Skeletal muscle satellite cell (primary cell): ENCODE results near the gene GGNBP2.

Source experiments
- H3K27me3 ChIP-seq: 2 replicates; pipeline ENCODE4 v1.7.0; 2013; ENCODE audit warnings: low read length; ENCODE audit not compliant: control insufficient read depth, insufficient read depth
- H3K36me3 ChIP-seq: 2 replicates; pipeline ENCODE4 v1.7.0; 2013; ENCODE audit warnings: mild to moderate bottlenecking, control low read depth, low read length; ENCODE audit not compliant: insufficient read depth
- H3K4me1 ChIP-seq: 2 replicates; pipeline ENCODE4 v1.7.0; 2013; ENCODE audit warnings: low read length; ENCODE audit not compliant: control insufficient read depth, insufficient read depth
- H3K4me2 ChIP-seq: 2 replicates; pipeline ENCODE4 v1.7.0; 2013; ENCODE audit warnings: mild to moderate bottlenecking, low read length
- H3K4me3 ChIP-seq: 2 replicates; pipeline ENCODE4 v1.7.0; 2013; ENCODE audit warnings: low read length
- H3K9ac ChIP-seq: 2 replicates; pipeline ENCODE4 v1.7.0; 2013; ENCODE audit warnings: mild to moderate bottlenecking, low read depth, low read length, moderate library complexity
- H3K9me3 ChIP-seq: replicated peaks from 2 replicates; pipeline ENCODE4 v1.7.0; 2013; ENCODE audit warnings: mild to moderate bottlenecking, control low read depth, low read length

GGNBP2 gene

DNA sequence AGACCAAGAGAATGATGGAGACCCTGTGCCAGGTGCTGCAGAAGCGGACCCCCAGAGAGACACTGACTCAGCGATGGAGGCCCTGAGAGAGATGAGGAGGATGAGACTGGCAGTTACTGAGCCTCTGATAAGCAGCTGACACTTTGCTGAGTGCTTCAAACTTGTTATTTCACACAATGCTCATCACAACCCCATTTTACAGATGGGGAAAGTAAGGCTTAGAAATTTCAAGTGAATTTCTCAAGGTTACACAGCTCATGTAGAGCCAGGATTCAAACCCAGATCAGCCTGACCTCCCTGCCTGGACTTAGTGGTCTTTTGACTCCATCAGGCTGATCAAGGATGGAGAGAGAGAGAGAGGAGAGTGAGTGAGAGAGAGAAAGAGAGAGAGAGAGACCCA is 83.9 kb downstream of the GGNBP2 start:
- Histone ChIP-seq H3K9ac (no peak overlapping the region), H3K4me3 (no peak overlapping the region), H3K27me3 (peaks cover 26% of the 10 kb centered on the region), H3K4me1 (no peaks in the 10 kb centered on the region), H3K36me3 (no peaks in the 10 kb centered on the region), H3K4me2 (no peak overlapping the region), H3K9me3 (no peaks in the 10 kb centered on the region)

DNA sequence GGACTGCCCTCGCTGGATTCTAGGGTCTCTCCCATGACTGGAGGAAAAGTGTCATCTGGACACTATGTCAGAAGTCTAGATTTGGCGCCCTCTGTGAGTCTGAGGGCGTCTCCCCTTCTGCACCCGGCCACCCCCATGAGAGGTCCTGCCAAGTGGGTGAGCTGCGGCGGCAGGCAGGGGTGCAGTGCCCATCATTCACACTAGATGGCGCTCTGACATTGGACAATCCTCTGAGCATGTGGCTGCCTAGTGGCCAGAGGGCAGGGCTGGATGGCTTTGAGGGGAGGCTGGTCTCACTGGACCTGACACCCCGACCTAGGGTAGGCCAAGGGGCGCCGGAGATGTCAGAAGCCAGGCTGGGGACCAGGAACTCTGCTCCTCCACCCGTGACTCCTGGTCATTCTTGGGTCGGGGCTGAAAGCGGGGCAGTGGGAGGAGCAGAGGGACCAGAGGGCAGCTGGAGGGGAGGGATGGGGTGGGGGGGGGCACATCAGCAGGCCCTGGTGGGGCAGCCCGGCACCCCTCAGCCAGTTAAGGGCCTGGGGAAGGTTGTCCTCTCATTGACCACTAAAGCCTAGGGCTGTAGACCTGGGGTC is 84.6 kb downstream of the GGNBP2 start:
- no peak overlapping the region for H3K9ac ChIP-seq
- H3K27me3 ChIP-seq = peaks cover 32% of the 10 kb centered on the region
- H3K36me3 ChIP-seq = no peaks in the 10 kb centered on the region
- H3K9me3 ChIP-seq = no peaks in the 10 kb centered on the region
- H3K4me1 ChIP-seq = no peaks in the 10 kb centered on the region
- H3K4me2 ChIP-seq = no peak overlapping the region
- no peak overlapping the region for H3K4me3 ChIP-seq

DNA sequence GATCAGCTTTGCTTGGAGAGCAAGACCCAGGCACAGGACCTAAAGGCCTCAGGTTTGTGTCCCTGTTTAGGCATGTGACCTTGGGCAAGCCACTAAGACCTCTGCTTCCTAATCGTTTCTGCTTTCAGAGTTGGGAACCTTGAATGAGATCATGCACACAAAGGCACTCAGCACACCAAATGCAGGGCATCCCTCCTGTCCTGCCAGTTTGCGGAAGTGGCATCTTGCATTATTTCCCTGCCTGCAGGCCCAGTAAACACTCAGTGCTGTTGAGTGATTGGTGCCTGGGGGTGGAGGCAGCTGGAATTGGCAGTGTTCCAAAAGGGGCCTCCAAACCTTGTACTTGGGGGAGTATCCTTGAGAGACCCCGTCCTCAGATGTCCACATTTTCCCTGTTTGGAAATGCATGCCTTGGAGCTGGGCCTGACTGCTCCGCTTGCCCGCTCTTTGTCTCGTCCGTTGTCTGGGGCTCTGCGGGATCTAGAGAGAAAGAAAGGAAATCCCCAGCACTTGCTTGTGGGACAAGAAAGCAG is 85.3 kb downstream of the GGNBP2 start:
- H3K9me3 ChIP-seq = no peaks in the 10 kb centered on the region
- H3K4me2 ChIP-seq = no peak overlapping the region
- no peak overlapping the region for H3K4me3 ChIP-seq
- no peak overlapping the region for H3K9ac ChIP-seq
- no peaks in the 10 kb centered on the region for H3K4me1 ChIP-seq
- H3K27me3 ChIP-seq = peaks cover 39% of the 10 kb centered on the region
- no peaks in the 10 kb centered on the region for H3K36me3 ChIP-seq

DNA sequence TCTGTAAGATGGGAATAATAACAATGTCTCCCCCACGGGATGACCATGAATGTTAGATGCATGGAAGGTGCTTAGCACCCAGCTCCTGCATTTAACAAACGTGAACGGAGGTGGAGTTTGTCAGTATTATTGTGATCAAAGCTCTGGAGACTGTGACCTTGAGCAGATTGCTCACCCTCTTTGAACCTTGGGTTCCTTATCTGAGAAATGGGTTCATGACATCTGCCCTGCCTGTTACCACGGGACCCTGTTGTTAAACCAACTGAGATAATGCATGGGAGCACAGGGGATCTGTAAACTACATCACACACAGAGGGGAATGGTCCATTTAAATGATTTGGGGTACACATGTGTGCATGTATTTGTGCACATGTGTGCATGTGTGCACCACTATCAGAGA is 86.3 kb downstream of the GGNBP2 start:
- Histone ChIP-seq H3K36me3 (no peaks in the 10 kb centered on the region), H3K9ac (no peak overlapping the region), H3K4me3 (no peak overlapping the region), H3K4me2 (no peak overlapping the region), H3K27me3 (peaks cover 48% of the 10 kb centered on the region), H3K9me3 (no peaks in the 10 kb centered on the region), H3K4me1 (no peaks in the 10 kb centered on the region)

DNA sequence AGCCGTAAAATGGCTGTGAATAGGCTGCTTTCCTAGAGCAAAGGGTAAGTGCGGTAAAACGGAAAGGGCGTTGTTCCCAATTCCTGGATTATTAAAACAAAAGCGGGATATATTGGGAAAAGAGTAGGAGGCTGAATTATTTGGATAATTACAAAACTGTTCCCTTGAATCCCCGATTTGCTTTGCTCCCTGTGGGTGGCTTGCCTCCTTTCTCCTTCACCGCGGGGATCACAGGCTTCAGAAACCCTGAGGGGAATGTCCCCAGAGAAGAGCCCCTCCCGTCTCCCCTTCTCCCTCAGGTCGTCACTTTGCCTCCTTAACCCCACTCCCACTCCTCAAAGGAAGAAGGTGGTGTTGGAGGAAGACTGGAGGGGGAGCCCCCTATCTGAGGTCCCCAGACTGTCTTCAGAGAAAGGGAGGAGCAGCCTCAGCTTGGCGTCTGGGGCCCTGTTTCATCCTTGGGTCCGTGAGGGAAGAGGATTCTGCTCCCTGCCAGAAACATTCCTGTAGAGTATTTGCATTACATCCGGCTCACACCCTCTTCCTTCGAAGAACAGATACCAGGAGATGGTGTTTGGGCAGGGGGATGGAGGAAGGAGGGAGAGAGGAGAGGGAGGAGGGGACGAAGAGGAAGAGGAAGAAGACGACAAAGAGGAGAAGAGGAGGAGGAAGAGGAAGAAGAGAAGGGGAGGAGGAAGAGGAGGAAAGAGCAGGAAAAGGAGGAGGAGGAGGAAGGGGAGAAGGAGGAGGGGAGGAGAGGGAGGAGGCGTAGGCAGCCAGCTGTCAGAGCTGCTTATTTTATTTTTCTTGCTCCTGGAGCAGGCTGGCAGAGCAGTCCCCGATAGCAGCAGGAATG is 88.4 kb downstream of the GGNBP2 start:
- Histone ChIP-seq H3K4me1 (no peaks in the 10 kb centered on the region), H3K36me3 (no peaks in the 10 kb centered on the region), H3K4me2 (no peak overlapping the region), H3K27me3 (peaks cover 63% of the 10 kb centered on the region), H3K9me3 (no peaks in the 10 kb centered on the region), H3K4me3 (no peak overlapping the region), H3K9ac (no peak overlapping the region)
